ENCODE measurements around the gene DNASE1L2. TPM values are rescaled to one million over a fixed set of nuclear protein-coding genes. Genes with fewer than 3 reads are reported as not detected.

The DNASE1L2 gene
- total RNA-seq, 1 donor from 2014 or later: 1.0 TPM

DNA sequence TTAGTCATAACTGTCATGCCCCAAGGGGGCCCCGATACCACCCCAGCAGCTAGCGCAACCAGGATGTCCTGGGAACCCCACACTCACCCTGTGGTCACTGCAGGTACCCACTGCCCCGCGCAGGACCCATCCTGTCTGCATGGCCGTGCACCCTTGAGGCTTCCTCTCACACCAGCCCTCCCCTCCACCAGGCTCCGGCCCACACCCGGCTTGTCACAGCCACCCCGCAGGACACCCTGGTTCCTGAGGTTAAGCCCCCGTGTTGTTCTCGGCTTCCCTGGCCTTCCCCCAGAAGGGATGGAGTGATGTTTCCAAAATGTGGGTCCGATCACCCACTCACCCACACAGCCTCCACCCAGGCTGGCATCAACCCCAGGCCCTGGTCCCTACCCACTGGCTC lies 7.5 kb downstream of the DNASE1L2 start:
- Mint-ChIP-seq H3K9me3 (ENCODE audit: unreplicated experiment) (no peaks in the 10 kb centered on the region), H3K4me3 (ENCODE audit: unreplicated experiment) (no peak overlapping the region), H3K4me1 (ENCODE audit: unreplicated experiment) (no peaks in the 10 kb centered on the region), H3K27me3 (ENCODE audit: unreplicated experiment) (peaks cover 3% of the 10 kb centered on the region), H3K36me3 (ENCODE audit: low read depth, unreplicated experiment) (peaks cover 10% of the 10 kb centered on the region), H3K27ac (ENCODE audit: unreplicated experiment) (no peak overlapping the region)
- DNase-seq (ENCODE audit: low spot score): no peak
- TF ChIP-seq, protein P1, sequence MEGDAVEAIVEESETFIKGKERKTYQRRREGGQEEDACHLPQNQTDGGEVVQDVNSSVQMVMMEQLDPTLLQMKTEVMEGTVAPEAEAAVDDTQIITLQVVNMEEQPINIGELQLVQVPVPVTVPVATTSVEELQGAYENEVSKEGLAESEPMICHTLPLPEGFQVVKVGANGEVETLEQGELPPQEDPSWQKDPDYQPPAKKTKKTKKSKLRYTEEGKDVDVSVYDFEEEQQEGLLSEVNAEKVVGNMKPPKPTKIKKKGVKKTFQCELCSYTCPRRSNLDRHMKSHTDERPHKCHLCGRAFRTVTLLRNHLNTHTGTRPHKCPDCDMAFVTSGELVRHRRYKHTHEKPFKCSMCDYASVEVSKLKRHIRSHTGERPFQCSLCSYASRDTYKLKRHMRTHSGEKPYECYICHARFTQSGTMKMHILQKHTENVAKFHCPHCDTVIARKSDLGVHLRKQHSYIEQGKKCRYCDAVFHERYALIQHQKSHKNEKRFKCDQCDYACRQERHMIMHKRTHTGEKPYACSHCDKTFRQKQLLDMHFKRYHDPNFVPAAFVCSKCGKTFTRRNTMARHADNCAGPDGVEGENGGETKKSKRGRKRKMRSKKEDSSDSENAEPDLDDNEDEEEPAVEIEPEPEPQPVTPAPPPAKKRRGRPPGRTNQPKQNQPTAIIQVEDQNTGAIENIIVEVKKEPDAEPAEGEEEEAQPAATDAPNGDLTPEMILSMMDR (IDR thresholded peaks at IDR 0.05; ENCODE audit: unreplicated experiment): no peak

DNA sequence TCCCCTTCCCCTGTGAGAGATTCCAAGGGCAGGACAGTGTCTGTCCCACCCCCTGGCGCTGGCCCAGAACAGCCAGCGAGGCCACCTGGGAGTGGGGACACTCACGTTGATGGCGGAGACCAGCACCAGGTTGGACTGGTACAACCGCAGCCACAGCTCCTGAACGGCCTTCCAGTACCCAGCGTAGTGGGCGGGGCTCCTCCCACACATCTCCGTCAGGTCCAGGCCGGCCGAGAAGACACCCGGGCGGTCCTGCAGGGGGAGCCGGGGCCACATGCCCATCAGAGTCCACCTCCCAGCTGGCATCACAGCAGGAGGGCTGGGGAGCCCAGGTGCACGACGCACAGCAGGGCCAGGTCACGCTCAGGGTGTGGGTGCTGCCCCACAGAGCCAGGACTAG lies 8.1 kb downstream of the DNASE1L2 start:
- H3K4me1 Mint-ChIP-seq (ENCODE audit: unreplicated experiment): no peaks in the 10 kb centered on the region
- H3K4me3 Mint-ChIP-seq (ENCODE audit: unreplicated experiment): no peak overlapping the region
- H3K27me3 Mint-ChIP-seq (ENCODE audit: unreplicated experiment): peaks cover 3% of the 10 kb centered on the region
- no peaks in the 10 kb centered on the region for H3K9me3 Mint-ChIP-seq (ENCODE audit: unreplicated experiment)
- no peak overlapping the region for H3K27ac Mint-ChIP-seq (ENCODE audit: unreplicated experiment)
- TF ChIP-seq, protein P1 (IDR thresholded peaks at IDR 0.05; ENCODE audit: unreplicated experiment): no peak
- no peak for DNase-seq (ENCODE audit: low spot score)
- peaks cover 10% of the 10 kb centered on the region for H3K36me3 Mint-ChIP-seq (ENCODE audit: low read depth, unreplicated experiment)

DNA sequence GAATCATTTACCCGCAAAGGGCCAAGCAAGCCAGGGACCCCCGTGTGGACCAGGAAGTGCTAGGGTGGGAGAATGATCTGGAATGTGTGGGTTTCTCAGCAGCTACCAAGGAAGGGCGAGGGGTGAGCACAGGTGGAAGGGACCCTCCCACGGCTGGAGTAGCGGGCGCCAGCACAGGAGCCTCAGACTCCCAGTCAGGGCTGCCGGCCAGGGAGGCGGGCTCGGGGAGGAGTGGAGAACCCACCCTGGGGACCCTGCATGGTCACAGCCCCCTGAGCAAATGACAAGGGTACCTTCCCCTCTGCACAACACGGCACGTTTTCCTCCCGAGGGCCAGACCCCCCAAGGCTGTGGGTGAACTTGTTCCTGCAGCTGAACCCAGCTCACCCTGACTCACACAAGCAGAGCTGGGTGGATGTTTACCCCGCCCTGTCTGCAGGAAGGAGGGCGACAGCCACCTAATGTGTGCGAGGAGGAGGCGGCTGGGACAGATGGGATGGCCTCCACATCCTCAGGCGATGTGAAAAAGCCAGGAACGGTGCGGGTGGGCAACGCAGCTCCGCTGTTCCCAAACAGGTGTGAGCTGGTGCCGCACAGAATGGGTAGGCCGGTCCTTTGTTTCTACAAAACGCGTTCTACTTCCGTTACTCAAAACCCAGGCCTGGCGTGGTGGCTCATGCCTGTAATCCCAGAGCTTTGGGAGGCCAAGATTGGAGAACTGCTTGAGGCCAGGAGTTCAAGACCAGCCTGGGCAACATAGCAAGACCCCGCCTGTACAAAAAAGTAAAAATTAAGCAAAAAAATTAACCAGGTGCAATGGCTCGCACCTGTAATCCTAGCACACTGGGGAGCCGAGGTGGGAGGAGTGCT lies 8.9 kb downstream of the DNASE1L2 start:
- no peak overlapping the region for H3K4me3 Mint-ChIP-seq (ENCODE audit: unreplicated experiment)
- TF ChIP-seq, protein P1 (IDR thresholded peaks at IDR 0.05; ENCODE audit: unreplicated experiment): no peak
- no peaks in the 10 kb centered on the region for H3K4me1 Mint-ChIP-seq (ENCODE audit: unreplicated experiment)
- H3K36me3 Mint-ChIP-seq (ENCODE audit: low read depth, unreplicated experiment): peaks cover 10% of the 10 kb centered on the region
- no peak overlapping the region for H3K27ac Mint-ChIP-seq (ENCODE audit: unreplicated experiment)
- H3K27me3 Mint-ChIP-seq (ENCODE audit: unreplicated experiment): peaks cover 3% of the 10 kb centered on the region
- H3K9me3 Mint-ChIP-seq (ENCODE audit: unreplicated experiment): no peaks in the 10 kb centered on the region
- DNase-seq (ENCODE audit: low spot score): no peak

DNA sequence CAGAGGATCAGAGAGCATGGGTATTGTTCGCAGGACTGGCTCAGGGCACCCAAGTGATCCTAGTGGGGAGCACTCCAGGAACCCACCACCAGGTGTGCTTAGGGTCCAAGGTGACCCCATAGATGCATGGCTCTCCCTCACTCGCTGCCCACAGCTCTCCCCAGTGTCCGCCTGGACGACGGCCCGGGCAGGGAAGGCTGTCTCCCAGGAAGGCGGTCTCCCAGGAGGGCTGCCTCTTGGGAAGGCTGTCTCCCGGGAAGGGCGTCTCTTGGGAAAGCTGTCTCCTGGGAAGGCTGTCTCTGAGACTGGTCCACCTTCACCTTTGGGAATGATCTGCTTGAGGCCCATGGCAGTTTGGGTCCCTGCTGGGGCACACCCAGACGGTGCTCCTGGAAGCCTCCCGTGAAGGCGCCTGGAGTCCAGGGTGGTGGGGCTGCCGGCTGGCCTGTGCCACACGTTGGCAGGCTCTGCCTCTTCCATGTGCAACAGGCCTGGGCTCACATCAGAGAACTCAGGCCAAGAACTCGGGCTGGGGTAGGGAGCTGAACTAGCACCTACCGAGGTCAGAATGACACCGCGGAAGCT lies 10.1 kb downstream of the DNASE1L2 start:
- TF ChIP-seq, protein P1 (IDR thresholded peaks at IDR 0.05; ENCODE audit: unreplicated experiment): no peak
- Mint-ChIP-seq H3K36me3 (ENCODE audit: low read depth, unreplicated experiment) (peaks cover 10% of the 10 kb centered on the region), H3K4me3 (ENCODE audit: unreplicated experiment) (no peak overlapping the region), H3K4me1 (ENCODE audit: unreplicated experiment) (peaks cover 5% of the 10 kb centered on the region), H3K9me3 (ENCODE audit: unreplicated experiment) (no peaks in the 10 kb centered on the region), H3K27me3 (ENCODE audit: unreplicated experiment) (peaks cover 6% of the 10 kb centered on the region), H3K27ac (ENCODE audit: unreplicated experiment) (no peak overlapping the region)
- DNase-seq (ENCODE audit: low spot score): no peak

Data from endothelial cell (in vitro differentiated cells).